ENCODE data around the gene MYLK2.
"Not testable (repeated sequence)": the region's sequence is repeated elsewhere in the genome, so short reads cannot be mapped to it uniquely, and the experiment has no call there.

Gene MYLK2

GRCh38 chr20:31819083-31819784 lies at the start of gene MYLK2:
Gene MYLK2 (plus strand): TSS chr20:31819356. CDS start chr20:31819581, 225 bp downstream.
- no peak for DNase-seq (ENCODE audit: low read depth in 2 of 2)

GRCh38 chr20:31769681-31770080 lies 49.5 kb upstream of the MYLK2 start:
- DNase-seq (ENCODE audit: low read depth in 2 of 2) = no peak

GRCh38 chr20:31770243-31770642 lies 48.9 kb upstream of the MYLK2 start:
- DNase-seq (ENCODE audit: low read depth in 2 of 2) = no peak

GRCh38 chr20:31774408-31774807 lies 44.7 kb upstream of the MYLK2 start:
- DNase-seq (ENCODE audit: low read depth in 2 of 2) = no peak

- no peak for DNase-seq (ENCODE audit: low read depth in 2 of 2)
Measured at GRCh38 chr20:31780839-31781238, 38.3 kb upstream of the MYLK2 start.

- no peak for DNase-seq (ENCODE audit: low read depth in 2 of 2)
Measured at GRCh38 chr20:31781945-31782344, 37.2 kb upstream of the MYLK2 start.

- no peak for DNase-seq (ENCODE audit: low read depth in 2 of 2)
Measured at GRCh38 chr20:31784354-31785044, 34.7 kb upstream of the MYLK2 start.

- DNase-seq (ENCODE audit: low read depth in 2 of 2) = no peak
Measured at GRCh38 chr20:31785089-31785488, 34.1 kb upstream of the MYLK2 start.

GRCh38 chr20:31788578-31788977 lies 30.6 kb upstream of the MYLK2 start:
- no peak for DNase-seq (ENCODE audit: low read depth in 2 of 2)

- no peak for DNase-seq (ENCODE audit: low read depth in 2 of 2)
Measured at GRCh38 chr20:31790401-31790800, 28.8 kb upstream of the MYLK2 start.

GRCh38 chr20:31797364-31797763 lies 21.8 kb upstream of the MYLK2 start:
- no peak for DNase-seq (ENCODE audit: low read depth in 2 of 2)

- DNase-seq (ENCODE audit: low read depth in 2 of 2) = no peak
Measured at GRCh38 chr20:31801508-31801907, 17.6 kb upstream of the MYLK2 start.

GRCh38 chr20:31803552-31804291 lies 15.4 kb upstream of the MYLK2 start:
- no peak for DNase-seq (ENCODE audit: low read depth in 2 of 2)

- DNase-seq (ENCODE audit: low read depth in 2 of 2) = no peak
Measured at GRCh38 chr20:31806564-31807355, 12.4 kb upstream of the MYLK2 start.

- DNase-seq (ENCODE audit: low read depth in 2 of 2) = no peak
Measured at GRCh38 chr20:31808481-31808880, 10.7 kb upstream of the MYLK2 start.

GRCh38 chr20:31809661-31810060 lies 9.5 kb upstream of the MYLK2 start:
- no peak for DNase-seq (ENCODE audit: low read depth in 2 of 2)

- no peak for DNase-seq (ENCODE audit: low read depth in 2 of 2)
Measured at GRCh38 chr20:31811198-31811597, 8.0 kb upstream of the MYLK2 start.

GRCh38 chr20:31811796-31812728 lies 7.1 kb upstream of the MYLK2 start:
- DNase-seq (ENCODE audit: low read depth in 2 of 2) = no peak

GRCh38 chr20:31813611-31814010 lies 5.5 kb upstream of the MYLK2 start:
- no peak for DNase-seq (ENCODE audit: low read depth in 2 of 2)

GRCh38 chr20:31814142-31814541 lies 5.0 kb upstream of the MYLK2 start:
- DNase-seq (ENCODE audit: low read depth in 2 of 2) = not testable (repeated sequence)

Data from stimulated activated CD8-positive, alpha-beta memory T cell treated with anti-CD3 and anti-CD28 coated beads, Interleukin-7, amount 100 ng/mL, for 1 hour (primary cell).